Measurements from ENCODE around the gene CLCN4.

Gene CLCN4

DNA sequence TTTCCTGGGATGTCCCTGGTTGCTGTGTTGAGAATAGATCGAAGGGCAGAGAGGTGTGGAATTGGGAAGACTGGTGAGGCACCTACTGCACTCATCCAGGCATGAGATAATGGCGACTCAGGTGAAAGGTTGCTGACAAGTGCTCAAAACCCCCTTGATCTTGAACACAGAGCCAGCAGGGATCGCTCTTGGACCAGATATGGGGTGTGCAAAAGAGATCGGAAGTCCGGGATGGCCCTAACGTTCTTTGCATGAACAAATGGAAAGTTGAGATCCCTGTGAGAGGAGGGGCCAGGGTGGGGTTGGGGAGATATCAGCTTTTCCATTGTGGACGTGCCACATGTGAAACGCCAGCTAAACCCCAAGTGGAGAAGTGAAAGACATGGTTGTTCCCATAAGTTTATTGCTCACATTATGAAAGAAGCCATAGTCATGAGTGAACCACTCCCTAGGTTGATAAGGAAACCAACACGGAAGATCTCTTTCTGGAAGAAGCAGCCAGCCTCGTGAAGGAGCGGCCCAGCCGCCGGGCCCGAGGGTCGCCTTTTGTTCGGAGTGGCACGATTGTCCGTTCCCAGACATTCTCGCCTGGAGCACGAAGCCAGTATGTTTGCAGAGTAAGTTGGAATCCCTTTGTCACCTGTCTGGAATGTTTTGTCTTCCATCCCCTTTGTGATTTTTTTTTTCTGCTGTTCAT is 22.6 kb upstream of the CLCN4 start:
- DNase-seq = no peak

DNA sequence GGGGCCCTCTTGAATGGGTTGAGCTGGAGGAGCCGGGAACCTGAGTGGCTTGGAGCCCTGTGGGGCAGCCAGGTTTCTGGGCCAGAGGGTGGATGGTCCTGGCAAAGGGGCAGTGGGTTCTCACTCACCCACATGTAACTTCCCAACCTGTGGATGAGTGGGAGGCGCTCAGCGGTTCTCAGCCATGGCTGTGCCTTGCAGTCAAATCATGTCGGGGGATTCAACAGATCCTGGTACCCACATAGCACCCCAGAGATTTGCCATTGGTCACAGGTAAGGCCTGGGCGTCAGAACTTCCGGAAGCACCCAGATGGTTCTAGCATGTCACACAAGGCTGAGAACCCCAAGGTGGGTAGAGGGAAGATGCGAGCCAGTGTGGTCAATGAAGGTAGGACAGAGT is 21.9 kb upstream of the CLCN4 start:
- no peak for DNase-seq

DNA sequence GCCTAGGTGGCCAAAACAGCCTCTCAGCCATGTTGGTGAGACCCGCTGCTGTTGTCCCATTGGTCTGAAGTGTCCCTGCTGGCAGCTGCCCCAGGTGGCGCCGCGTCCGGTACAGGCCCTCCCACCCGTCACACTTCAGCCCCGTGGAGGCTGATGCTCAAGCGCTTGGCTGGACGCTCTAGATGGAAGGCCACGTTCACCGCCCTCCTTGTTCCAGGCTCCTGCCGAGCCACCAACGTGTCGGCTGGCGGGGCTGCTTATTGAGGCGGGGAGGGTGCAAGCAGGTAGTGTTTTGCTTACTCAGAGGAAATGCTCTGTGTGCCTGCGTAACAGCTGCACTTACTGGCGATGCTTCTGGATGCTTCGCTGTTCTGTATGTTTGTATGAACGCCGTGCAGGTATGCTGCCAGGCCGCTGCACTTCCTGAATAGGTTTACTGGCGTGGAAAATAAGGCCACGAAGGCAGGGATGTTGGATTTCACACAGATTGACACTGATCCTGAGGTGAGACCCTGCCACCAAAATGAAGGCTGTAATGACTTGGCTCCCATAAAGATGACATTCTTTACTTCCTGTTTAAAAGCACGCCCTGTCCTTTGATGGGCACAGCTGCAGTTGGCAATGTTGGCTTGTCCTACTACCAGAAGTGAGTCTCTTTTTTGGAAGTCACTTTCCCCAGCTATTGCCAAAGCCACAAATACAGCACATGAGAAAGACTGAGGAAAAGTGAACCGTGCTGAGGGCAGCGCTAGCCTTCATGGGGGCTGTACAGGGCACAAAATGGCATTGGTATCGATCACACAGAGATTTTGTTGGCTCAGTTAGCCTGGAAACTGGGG is 21.0 kb upstream of the CLCN4 start:
- DNase-seq = no peak

DNA sequence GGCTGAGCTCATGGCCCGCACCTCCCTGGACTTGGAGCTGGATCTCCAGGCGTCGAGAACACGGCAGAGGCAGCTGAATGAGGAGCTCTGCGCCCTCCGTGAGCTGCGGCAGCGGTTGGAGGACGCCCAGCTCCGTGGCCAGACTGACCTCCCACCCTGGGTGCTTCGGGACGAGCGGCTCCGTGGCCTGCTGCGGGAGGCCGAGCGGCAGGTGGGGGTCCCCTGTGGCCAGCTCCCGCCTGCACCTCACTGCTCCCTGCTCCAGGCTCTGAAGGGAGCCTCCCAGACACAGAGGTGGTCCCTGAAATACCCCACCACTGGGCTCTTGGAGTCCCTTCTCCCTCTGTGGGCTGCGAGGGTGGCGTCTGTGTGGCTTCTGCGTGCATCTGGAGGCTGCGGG is 18.0 kb upstream of the CLCN4 start:
- no peak for DNase-seq

DNA sequence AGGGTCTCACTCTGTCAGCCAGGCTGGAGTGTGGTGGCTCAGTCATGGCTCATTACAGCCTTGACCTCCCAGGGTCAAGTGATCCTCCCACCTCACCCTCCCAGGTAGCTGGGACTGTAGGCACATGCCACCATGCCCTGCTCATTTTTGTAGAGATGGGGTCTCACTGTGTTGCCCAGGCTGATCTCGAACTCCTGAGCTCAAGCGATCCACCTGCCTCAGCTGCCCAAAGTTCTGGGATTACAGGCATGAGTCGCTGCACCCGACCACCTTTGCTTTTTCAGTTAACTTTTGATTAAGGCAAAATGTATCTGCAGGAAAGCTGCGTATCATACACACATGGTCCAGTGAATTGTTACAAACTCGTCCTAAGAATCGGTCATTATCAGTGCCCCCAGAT is 16.5 kb upstream of the CLCN4 start:
- no peak for DNase-seq

DNA sequence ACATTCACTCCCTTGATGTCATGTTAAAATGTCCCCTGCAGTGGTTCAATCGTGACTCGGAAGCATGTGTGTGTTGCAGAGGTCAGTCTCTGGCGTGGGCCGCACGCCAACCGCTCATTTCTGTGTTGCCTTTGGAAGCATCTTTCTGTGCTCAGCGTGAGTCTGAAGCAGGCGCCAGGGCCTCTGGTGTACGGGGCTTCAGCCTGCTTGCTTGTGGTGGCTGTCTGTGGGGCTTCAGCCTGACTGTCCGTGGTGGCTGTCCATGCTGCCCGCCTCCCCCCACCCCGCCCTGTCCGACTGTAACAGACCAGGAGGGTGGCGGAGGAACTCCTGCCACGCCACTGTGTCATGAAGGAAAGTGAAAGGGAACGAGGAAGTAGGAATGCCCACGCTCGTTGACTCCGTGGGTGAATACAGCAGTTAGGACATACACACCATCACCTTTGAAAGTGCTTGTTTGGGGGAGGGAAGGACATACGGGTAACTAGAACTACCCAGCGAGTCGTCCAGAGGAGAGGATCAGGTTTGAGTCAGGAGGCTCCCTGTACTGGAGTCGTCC is 14.7 kb upstream of the CLCN4 start:
- no peak for DNase-seq

DNA sequence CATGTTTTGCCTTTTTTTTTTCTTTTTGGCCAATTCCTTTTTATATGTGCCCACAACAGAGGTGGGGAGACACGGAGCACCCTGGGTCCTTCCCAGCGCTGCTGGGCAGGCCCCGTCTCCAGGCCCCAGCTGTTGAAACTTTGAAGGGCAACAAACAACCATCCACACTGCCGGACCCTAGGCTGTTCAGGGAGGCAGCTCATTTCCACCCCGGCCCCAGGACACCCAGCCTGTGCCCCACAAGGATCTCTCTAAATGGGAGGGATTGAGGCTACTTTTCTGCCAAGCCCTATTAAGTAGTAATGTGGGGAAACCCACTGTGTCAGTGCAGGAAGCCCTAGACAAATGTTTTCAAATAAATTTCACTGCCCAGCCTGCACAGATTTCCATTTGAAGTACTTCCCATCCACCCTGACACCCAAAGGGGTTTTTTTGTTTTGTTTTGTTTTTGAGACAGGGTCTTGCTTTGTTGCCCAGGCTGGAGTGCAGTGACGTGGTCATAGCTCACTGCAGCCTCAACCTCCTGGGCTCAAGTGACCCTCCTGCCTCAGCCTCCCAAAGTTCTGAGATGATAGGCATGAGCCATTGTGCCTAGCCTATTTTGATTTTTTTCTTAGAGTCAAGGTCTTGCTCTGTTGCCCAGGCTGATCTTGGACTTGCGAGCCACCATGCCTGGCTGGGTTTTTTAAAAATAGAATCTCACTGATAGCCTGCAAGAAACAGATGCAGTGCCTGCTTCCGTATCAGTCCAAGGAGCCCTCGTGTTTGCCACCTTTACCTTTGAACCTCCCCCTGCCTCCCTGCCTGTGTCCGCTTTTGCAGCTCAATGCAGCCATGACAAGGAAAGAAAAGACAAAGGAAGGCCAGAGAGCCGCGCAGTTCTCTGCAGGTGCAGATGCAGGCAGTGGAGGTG is 13.4 kb upstream of the CLCN4 start:
- DNase-seq = no peak

DNA sequence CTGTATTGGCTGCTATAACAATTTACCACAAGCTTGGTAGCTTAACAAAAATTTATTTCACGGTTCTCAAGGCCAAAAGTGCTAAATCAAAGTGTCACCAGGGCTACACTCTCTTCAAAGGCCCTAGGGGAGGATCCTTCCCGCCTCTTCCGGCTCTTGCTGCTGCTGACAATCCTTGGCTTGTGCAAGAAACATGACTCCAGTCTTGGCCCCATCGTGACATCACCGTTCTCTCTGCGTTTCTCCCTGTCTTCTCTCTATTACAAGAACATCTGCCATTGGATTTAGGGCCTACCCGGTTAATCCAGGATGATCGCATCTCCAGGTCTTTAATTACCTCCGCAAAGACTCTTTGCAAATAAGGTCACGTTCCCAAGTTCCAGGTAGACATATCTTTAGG is 10.4 kb upstream of the CLCN4 start:
- DNase-seq = no peak

DNA sequence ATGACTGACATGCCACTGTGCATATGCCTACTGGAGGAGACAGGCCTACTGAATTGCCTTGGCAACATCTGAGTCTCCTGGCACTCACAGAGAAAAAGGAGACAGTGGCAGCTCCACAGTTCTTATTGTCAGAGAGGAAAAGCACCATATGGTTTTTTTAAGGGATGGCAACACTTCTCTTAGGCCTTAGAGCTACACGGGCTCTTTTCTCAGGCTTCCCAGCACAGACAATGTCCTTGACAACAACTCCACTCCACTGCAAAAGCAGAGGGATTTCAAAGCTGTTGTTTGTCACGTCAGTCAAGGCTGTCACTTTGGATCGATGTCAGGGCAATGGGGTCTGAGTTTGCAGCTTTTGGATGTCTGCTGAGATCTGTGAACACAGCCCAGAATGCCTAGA is 4.7 kb upstream of the CLCN4 start:
- no peak for DNase-seq

DNA sequence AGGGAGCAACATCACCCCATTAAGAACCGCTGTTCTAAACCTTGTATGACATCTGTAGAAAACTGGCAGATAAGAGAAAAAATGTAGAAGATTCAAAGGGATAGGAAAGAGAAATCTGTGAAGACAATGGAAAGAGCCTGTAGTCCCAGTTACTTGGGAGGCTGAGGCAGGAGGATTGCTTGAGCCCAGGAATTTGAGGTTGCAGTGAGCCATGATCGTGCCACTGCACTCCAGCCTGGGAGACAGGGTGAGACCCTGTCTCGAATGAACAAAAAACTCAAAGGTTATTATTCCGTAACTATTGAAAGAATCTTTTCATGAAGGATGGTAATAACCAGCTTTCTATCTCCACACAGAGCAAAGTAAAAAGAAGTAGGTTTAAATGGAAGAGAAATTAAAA is 1.6 kb upstream of the CLCN4 start:
- no peak for DNase-seq

DNA sequence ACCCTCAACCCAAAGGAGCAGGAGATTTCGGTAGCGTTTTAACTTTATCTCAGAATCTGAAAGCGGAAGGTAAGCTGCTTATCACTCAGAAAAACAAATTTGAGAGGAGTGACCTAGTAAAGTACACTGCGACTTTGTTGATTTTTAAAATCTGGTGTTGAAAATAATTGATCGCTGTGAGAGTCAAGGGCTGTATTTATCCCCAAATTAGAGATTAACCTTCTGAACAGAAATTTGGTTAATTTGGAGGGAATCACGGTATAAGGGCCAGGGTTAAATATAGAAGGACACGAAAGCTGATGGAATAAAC is 212 bp downstream of the CLCN4 start:
- no peak for DNase-seq

DNA sequence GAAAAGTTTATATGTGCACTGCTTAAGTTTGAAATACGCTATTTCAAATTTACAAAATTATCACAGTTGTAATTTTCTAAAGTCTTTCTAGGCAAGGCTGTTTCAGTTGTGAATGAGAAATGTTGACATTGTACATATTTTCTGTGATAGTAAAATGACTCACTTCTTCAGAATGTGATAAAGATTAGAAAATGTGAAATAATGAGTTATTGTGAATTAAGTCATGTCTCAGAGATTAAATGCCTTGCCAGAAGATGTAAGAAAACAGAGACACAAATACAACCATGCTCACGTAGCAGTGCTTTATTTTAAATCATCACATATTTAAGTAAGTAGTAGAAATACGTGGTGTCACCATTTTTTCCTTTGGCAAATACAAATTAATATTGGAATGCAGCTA is 768 bp downstream of the CLCN4 start:
- DNase-seq = no peak

DNA sequence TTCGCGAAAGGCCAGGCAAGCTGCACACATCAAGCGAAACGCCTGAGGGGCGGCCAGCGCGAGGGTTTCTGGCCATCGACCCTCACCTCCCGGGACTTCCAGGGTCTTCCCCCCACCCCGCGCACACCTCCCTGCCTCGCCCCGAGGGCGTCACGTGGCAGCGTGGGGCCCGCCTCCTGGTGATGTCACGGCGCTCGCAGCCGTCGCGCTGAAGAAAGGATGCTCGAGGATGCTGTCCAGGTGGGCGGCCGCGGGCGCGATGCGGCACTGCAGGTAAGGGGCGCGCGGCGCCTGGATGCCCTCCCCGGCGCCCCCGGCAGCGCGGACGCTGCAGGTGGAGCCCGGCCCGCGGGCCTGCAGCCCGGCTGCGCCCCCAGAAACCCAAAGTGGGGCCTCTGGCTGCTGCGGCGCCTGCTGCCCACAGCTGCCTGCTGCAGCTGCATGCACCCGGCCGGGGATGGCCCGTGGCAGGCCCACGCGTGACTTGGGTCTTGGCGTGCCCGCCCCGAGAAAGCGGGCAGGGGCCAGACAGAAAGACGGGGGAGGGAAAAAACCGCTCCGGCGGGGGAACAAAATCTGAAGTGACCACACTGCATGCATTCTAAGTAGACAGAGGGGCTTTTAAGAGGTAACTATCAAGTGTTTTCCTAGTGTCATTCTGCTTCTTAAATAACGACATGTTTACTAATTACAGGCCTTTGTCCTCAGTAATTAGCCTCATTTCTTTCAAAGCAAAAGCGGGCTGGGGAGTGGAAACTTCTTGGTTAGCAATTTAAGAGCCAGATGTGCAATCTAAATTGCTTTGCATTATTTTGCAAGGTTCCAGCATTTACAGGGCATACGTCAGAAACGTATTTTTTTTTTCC is 1.7 kb downstream of the CLCN4 start:
- no peak for DNase-seq

DNA sequence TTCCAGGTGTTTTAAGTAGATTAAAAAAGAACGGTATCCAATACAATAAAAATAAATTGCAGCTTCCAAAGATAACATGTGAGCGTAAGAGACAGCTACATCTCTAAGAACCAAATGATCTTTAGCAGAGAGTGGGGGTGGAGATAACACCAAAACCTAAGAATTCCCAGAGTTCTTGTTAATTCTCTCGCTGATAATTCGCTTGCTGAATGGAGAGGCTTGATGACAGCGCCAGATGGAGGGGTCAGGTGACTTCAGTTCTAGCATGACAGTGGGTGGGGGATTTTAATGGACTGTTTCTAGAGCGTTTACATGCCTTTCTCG is 2.3 kb downstream of the CLCN4 start:
- DNase-seq = no peak

DNA sequence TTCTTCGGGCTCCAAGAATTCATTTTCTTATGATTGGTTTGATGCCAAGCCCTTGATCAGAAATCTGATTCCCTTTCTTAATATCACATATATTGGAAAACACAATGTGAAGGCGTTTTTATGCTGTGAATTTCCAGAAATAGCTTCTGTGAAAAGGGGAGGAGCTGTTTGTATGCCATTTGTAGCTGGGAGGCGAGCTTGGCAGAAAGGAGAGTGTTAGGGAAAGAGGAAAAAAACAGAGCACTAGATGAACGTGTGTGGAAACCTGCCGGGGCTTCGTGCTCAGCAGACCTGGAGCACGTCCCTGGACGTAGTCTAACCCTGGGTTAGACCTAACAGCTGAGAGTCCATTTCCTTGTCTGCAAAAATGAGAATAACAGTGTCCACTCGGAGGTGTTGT is 3.4 kb downstream of the CLCN4 start:
- DNase-seq = no peak

DNA sequence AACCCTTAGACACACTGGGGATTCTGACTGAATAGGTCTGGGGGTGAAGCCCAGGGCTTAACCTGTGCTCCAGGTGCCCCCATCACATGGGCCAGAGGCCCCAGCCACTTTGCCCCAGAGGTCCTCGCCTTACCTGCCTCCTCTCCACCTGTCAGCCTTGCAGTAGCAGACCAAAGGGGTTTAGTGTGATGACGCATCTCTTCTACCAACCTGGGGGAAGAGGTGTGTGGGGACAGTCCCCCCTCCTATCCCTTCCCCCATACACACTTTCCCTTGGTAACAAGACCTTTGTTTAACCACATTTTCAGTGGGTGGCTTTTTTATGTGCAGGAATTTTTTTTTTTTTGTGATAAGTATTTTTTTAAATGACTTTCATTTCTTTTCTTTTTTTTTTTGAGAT is 6.3 kb downstream of the CLCN4 start:
- no peak for DNase-seq

DNA sequence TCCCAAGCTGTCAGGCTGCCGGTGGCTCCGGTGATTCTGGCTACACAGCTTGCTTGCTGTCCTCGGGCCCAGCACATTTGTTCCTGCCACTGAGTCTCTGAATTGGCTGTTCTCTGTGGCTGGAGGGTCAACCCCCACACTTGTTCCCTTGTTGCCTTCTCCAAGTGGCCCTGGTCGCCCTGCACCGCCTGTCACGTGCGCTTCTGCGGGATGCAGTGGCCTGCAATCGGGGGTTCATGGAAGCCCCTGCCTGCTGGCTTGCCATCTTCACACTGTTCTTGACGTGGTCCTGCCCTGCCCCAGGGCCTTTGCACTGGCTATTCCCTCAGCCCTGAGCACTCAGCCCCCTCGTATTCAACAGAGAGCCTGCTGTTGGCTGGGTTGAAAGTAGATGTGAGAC is 8.1 kb downstream of the CLCN4 start:
- DNase-seq = no peak

DNA sequence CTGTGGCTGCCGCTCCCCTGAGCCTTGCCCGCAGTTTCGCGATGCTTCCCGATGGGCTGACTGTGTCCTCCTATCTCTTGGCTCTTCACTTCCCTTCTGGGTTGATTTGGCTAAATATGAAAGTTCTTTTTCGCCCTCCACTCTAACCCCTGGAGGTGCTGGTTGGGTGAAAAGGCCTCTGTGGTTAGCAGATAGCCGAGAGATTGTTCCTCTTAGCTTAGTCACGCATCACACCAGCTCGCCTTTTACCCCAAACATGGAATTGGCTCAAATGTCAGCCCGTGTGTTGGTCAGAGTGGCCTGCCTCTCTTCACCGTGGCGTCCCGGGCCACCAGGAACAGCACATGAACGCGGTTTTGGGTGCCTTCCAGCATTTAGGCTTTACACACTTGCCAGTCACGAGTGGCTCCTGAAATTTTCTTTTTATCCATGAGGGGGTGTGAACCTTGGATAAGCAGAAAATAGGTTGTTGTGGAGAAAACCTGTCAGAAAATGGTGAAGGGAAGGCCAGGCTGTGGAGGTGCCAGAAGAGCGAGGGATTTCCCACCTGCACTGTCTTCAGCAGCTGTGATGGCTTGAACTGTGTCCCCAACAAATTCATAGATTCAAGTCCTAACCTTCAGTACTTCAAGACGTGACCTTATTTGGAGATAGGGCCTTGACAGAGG is 8.9 kb downstream of the CLCN4 start:
- DNase-seq = no peak

DNA sequence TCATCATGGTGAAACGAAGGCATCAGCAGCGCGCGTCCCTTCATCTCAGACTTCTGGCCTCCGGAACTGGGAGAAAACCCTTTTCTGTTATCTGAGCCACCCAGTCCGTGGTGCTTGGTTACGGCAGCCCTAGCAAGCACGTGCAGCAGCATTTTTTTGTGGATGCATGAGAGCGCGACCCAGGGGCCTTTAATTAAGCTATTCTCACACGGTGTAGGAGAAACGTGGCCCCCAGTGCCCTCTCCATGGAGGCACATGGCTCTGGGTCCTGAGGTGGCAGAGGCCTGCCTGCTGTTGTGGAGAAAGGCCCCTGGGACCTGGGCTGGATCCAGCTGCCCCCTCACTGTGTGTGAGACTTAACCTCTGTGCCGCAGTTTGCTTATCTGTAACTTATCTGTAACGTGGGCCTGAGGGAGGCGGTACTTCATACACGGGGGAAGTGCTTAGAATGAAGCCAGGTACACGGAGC is 9.5 kb downstream of the CLCN4 start:
- DNase-seq = no peak

DNA sequence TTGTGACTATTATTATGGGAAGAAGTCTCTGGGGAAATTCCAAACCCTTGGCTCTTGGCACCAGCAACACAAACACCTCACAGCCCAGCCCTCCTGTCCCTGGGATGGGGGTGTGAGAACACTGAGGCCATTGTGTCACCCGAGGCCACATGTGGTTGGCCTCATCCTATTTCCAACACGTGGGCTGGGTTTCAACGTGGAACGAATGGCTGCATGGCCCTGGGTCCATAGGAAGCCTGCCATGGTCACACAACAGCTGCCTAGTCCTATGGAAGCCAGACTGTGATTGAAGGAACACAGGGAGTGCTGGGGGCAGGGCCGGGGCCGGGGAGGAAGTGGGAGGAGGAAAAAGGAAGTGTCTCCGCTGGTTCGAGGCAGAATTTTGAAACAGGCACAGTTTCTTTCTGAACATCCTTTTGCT is 10.0 kb downstream of the CLCN4 start:
- no peak for DNase-seq

DNA sequence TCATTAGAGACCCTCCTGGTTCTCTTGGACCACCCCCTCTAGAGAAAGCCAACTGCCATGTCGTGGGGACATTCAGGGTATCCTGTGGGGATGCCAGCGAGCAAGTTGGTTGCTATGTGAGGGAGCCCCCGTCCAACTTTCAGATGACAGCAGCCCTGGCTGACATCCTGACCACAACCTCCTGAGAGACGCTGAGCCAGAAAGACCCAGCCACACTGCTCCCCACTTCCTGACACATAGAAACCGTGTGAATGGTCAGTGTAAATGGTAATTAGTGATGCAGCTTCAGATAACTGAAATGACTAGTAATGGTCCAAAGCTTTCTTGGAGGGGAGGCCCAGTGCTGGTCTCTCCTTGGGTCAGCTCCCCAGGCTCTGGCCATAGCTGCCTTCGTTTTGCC is 10.8 kb downstream of the CLCN4 start:
- no peak for DNase-seq

DNA sequence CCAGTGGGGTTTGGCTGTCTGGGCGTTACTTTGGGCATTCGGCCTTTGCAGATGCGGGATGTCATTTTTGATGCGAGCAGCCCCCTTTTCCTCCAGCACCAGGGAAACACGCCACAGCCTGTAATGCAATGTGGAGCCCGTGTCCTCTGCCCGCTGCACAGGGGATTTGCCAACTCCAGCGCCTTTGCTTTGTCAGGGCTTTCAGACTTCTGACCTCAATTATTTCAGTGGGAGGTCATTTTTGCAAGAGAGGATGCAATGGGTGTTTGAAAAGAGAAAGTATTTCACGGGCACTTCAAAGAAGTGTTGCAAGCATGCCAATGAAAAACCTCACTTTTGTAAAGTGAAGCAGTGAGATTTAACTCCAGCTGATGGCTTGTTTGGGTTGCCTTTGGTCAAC is 11.5 kb downstream of the CLCN4 start:
- no peak for DNase-seq

Measured in NCI-H1436 (cell line).